AG04450 (cell line): ENCODE measurements around the gene LRMDA. TPM values are rescaled to one million over a fixed set of nuclear protein-coding genes. Genes with fewer than 3 reads are reported as not detected.

Experiments used
- CTCF ChIA-PET: fragments of 300-600, 350-600 bp; formaldehyde crosslinking; extraction: SDS; loops from one replicate; lab custom pipeline; 2022; ENCODE audit warnings: antibody characterized with exemption, inconsistent platforms; lab: Charles Lee
- POLR2A ChIA-PET: fragments of 350-600 bp; formaldehyde crosslinking; extraction: SDS; loops from one replicate; lab custom pipeline; 2021; ENCODE audit warnings: antibody characterized with exemption, inconsistent platforms; lab: Yijun Ruan, JAX
- DNase-seq: peaks from one replicate; pipeline ENCODE4 v3.0.0-alpha.2; 2011; ENCODE audit warnings: low read depth, low spot score
- H3K27ac ChIP-seq: one replicate; pipeline ENCODE4 v1.5.1; 2012; ENCODE audit warnings: low read depth, low read length, control low read depth
- H3K27me3 ChIP-seq: one replicate; pipeline ENCODE4 v1.6.0; 2012; ENCODE audit warnings: low read length; ENCODE audit not compliant: control insufficient read depth, insufficient read depth
- H3K4me3 ChIP-seq: 2 replicates; pipeline ENCODE4 v1.5.1; 2011; ENCODE audit warnings: mild to moderate bottlenecking, low read depth, low read length, control low read depth
- H3K9me3 ChIP-seq: 2 replicates; pipeline ENCODE4 v1.5.1; 2012; ENCODE audit warnings: low read length; ENCODE audit not compliant: control insufficient read depth, insufficient read depth
- CTCF ChIP-seq: IDR thresholded peaks from 2 replicates; pipeline ENCODE4 v1.5.1; 2011; ENCODE audit warnings: low read depth, low read length, control low read depth, inconsistent platforms
- polyA plus RNA-seq: library from polyadenylated mRNA; depleted of rRNA; stranded (reverse); fragments of >200 nt; gene quantifications from 2 replicates; pipeline ENCODE4 v1.2.3, GENCODE V29; 2011

The LRMDA gene
- polyA plus RNA-seq, 1 experiment, result 0.12 TPM

DNA sequence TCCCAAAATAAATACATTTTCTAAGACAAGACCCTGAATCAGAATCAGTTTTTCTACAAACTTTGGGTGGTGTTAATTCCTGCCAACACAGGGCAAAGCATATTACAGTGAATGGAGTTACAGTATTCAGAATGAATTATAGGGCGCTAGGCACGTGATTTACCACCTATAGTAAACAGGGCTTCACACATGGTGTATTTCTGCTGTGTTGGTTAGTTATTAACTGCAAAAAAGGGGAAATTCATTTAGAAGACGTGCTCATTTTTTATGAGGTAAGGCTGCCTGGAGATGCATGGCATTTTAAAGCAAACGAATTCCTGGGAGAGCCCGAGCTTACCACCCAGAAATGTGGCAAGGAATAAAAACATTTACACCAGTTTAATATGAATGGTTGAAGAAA, 393.8 kb downstream of the LRMDA start:
- POLR2A ChIA-PET, result no interaction called here
- Histone ChIP-seq H3K9me3 (no peaks in the 10 kb centered on the region), H3K4me3 (no peak overlapping the region), H3K27me3 (no peaks in the 10 kb centered on the region), H3K27ac (no peak overlapping the region)
- TF ChIP-seq CTCF, result no peak
- CTCF ChIA-PET, result no interaction called here
- DNase-seq, result no peak

DNA sequence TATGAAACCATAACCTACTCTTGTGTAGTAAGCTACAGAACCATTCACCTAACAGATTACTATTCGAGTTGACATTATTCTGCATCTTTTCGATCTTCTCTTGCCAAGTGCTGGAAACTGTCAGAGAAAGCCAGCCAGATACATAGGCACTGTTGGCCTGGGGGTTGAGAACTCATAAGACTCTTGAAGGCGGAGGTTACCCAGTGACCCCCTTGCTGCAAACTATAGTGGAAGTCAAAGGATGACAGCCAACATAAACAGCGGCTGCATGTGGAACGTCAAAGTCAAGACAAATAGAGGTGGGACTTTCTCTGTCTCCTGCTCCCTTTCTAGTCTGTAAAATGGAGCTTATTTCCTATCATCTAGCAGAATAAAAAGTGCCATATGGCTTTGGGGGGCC, 394.2 kb downstream of the LRMDA start:
- no peak overlapping the region for H3K4me3 ChIP-seq
- no peak overlapping the region for H3K27ac ChIP-seq
- H3K27me3 ChIP-seq, result no peaks in the 10 kb centered on the region
- no peak for TF ChIP-seq CTCF
- no peaks in the 10 kb centered on the region for H3K9me3 ChIP-seq
- ChIA-PET CTCF (no interaction called here), POLR2A (no interaction called here)
- DNase-seq, result no peak

DNA sequence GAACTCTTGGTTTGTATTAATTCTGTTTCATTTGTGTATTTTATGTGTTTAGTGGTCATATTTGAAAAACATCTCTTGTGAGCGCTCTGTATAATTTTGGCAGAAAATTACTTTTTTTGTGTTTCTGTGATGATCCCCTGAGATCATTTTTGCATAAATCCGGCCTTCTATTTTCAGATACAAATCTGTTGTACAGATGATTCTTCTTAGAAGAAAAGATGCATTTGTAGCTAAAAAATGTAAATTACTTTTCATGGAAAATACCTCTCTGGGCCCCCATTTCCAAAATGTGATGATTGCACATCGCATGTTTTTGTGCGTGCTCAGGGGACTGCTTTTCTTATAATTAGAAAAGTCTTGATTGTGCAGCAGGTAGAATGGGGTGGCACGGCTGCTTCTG, 395.4 kb downstream of the LRMDA start:
- Histone ChIP-seq H3K27me3 (no peaks in the 10 kb centered on the region), H3K27ac (no peak overlapping the region), H3K9me3 (no peaks in the 10 kb centered on the region), H3K4me3 (no peak overlapping the region)
- ChIA-PET CTCF (no interaction called here), POLR2A (no interaction called here)
- TF ChIP-seq CTCF, result no peak
- no peak for DNase-seq

DNA sequence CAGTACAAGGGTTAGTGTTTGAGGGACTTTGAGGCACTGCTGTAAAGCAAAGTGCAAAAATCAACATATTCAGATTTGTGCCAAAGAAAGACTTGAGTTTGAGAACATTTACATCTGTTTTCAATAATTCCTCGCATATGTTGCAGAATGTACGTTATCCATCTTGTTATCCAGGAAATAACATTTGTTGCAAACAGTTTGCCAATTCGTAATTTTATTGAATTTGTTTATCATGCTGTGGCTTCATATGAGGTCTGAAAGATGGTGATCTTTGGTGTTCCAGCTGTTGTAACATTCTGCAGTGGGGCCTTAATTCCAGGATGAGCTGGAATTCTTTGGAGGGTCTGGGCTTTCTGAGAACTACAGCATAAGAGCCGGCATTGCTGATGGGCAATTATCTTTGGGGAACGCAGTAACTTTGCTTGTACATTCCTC, 396.2 kb downstream of the LRMDA start:
- no peaks in the 10 kb centered on the region for H3K9me3 ChIP-seq
- H3K27me3 ChIP-seq, result no peaks in the 10 kb centered on the region
- ChIA-PET CTCF (no interaction called here), POLR2A (no interaction called here)
- H3K27ac ChIP-seq, result no peak overlapping the region
- H3K4me3 ChIP-seq, result no peak overlapping the region
- no peak for DNase-seq
- no peak for TF ChIP-seq CTCF

DNA sequence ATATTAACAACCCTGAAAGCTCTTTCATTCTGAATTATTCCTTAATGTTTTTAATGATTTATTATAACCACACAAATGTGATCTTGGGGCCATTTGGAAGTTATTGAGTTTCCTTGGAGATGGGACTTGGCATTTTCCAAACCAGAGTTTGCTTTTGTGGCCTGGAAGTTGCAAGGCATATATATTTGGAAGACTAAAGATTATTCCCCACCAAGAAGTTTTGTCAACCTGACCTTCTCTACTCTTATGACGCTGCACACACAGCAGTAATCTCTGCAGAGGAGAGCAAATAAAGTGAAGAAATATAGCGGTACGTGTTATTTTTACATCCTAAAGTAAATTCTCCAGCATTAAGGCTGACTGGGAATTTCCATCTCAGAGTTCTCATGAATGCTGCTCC, 397.0 kb downstream of the LRMDA start:
- no peak for TF ChIP-seq CTCF
- Histone ChIP-seq H3K4me3 (no peak overlapping the region), H3K9me3 (no peaks in the 10 kb centered on the region), H3K27me3 (no peaks in the 10 kb centered on the region), H3K27ac (no peak overlapping the region)
- CTCF ChIA-PET, result no interaction called here
- POLR2A ChIA-PET, result no interaction called here
- no peak for DNase-seq
